Psoas muscle (tissue), 8 donors: ENCODE data around the gene MCTP1. TPM values are rescaled to one million over a fixed set of nuclear protein-coding genes. Genes with fewer than 3 reads are reported as not detected.

Experiments used
- ATAC-seq, 4 donors: fragments of 200-7000 bp; cut with Tn5 transposase; one replicate each; pipeline ENCODE4 v1.9.1; 2020; ENCODE audit warnings: moderate library complexity in 3 of 4, mild to moderate bottlenecking in 2 of 4
- DNase-seq, 2 donors: peaks; one replicate each; pipeline ENCODE4 v3.0.0-alpha.2; 2020
- H3K27ac ChIP-seq: fragments of 200-600 bp; one replicate; pipeline ENCODE4 v1.8.0; 2022
- H3K27me3 ChIP-seq, 3 donors: fragments of 200-600 bp in 1 of 3; one replicate each; pipeline versions ENCODE4 v1.6.1 to v1.8.0; 2013 to 2022; ENCODE audit warnings: low read length in 2 of 3, mild to moderate bottlenecking in 2 of 3, moderate library complexity in 1 of 3; ENCODE audit not compliant: insufficient read depth in 3 of 3
- H3K36me3 ChIP-seq, 2 donors: fragments of 200-600 bp in 1 of 2; one replicate each; pipeline versions ENCODE4 v1.6.1 to v1.8.0; 2013 to 2022; ENCODE audit warnings: low read depth in 1 of 2, mild to moderate bottlenecking in 1 of 2, moderate library complexity in 1 of 2; ENCODE audit not compliant: insufficient read depth in 1 of 2
- H3K4me1 ChIP-seq: fragments of 200-600 bp; one replicate; pipeline ENCODE4 v1.8.0; 2022
- H3K4me3 ChIP-seq: fragments of 200-600 bp; one replicate; pipeline ENCODE4 v1.8.0; 2022; ENCODE audit warnings: mild to moderate bottlenecking
- H3K9me3 ChIP-seq: fragments of 200-600 bp; one replicate; pipeline ENCODE4 v1.8.0; 2022
- CTCF ChIP-seq: fragments of 200-600 bp; IDR thresholded peaks from one replicate; pipeline ENCODE4 v1.8.0; 2022; ENCODE audit warnings: antibody characterized with exemption
- WGBS, 3 donors: extraction: QIAGEN DNeasy Blood & Tissue Kit; methylation state at CpG; one replicate each; pipeline versions ENCODE4 v1.1.6 to v1.1.7; 2013; 5-methylcytosine and 5-hydroxymethylcytosine counted together
- intact Hi-C, 2 donors: fragments of 100-400 bp; cut with DNase I; formaldehyde crosslinking; loops; one replicate each; pipeline versions ENCODE4 v1.11.0 to v1.14.2; 2022
- polyA plus RNA-seq, 3 donors: library from polyadenylated mRNA; stranded (reverse); fragments of 200-250 nt; gene quantifications; one replicate each; pipeline ENCODE4 v1.2.3, GENCODE V29; 2013
- total RNA-seq, 4 donors: library from RNA; stranded (reverse); fragmentation: NEBNext Ultra II Directional in 2 of 4; extraction: Animal tissue kit (Norgen Biotek cat#: 25700) in 2 of 4; gene quantifications; one replicate each; pipeline versions ENCODE4 v1.2.1 to v1.2.4, GENCODE V29; 2021 to 2023
- donor health status: healthy with polysubstance abuse.
- donor health status: DM: no; HTN: no; CAD: no; lungs with moderate emphysema.
- donor health status: Bipolar disorder and iron deficiency.
- donor health status: healthy.
- donor health status: DM: yes; HTN: yes; CAD: no.
- donor health status: DM: no; HTN: no; CAD: no.
- donor health status: DM: no; HTN: no; CAD: no.
- donor health status: DM: yes; HTN: yes; CAD: no.

Gene MCTP1
- total and polyA plus RNA-seq, 7 donors = 1.4 to 8.8 (median 3.5) TPM

GRCh38 chr5:95222836-95223235, 62.1 kb downstream of the MCTP1 start:
- no peak for TF ChIP-seq CTCF
- 76 to 91% (median 85%) methylated on average over 2 of the region's 2 CpGs for WGBS, 3 donors
- Histone ChIP-seq H3K27ac (no peak overlapping the region), H3K36me3 (no peaks in the 10 kb centered on the region), H3K9me3 (no peaks in the 10 kb centered on the region), H3K4me1 (no peaks in the 10 kb centered on the region), H3K27me3 (no peaks in the 10 kb centered on the region), H3K4me3 (no peak overlapping the region)
- ATAC-seq (no peak), DNase-seq (no peak)
- intact Hi-C loops = no loop called here

- Histone ChIP-seq H3K9me3 (no peaks in the 10 kb centered on the region), H3K4me3 (no peak overlapping the region), H3K4me1 (no peaks in the 10 kb centered on the region), H3K27me3 (no peaks in the 10 kb centered on the region), H3K36me3 (no peaks in the 10 kb centered on the region), H3K27ac (no peak overlapping the region)
- 86 to 91% (median 89%) methylated on average over 2 of the region's 2 CpGs for WGBS, 3 donors
- TF ChIP-seq CTCF = no peak
- intact Hi-C loops = no loop called here
- DNase-seq (no peak), ATAC-seq (no peak)
These were observed 63.7 kb downstream of the MCTP1 start for GRCh38 chr5:95221234-95221633.

- intact Hi-C loops = no loop called here
- Histone ChIP-seq H3K9me3 (no peaks in the 10 kb centered on the region), H3K4me3 (no peak overlapping the region), H3K4me1 (no peaks in the 10 kb centered on the region), H3K27ac (no peak overlapping the region), H3K27me3 (no peaks in the 10 kb centered on the region), H3K36me3 (no peaks in the 10 kb centered on the region)
- no peak for DNase-seq
- no peak for TF ChIP-seq CTCF
- WGBS, 3 donors = 80 to 82% (median 81%) methylated on average over 1 of the region's 1 CpG
- ATAC-seq = no peak
These were observed 64.5 kb downstream of the MCTP1 start for GRCh38 chr5:95220381-95220780.

- Histone ChIP-seq H3K27me3 (no peaks in the 10 kb centered on the region), H3K36me3 (no peaks in the 10 kb centered on the region), H3K4me3 (no peak overlapping the region), H3K9me3 (no peaks in the 10 kb centered on the region), H3K4me1 (no peaks in the 10 kb centered on the region), H3K27ac (no peak overlapping the region)
- no peak for TF ChIP-seq CTCF
- intact Hi-C loops = no loop called here
- WGBS, 3 donors = 37 to 45% (median 37%) methylated on average over 3 of the region's 3 CpGs
- DNase-seq = no peak
- no peak for ATAC-seq
These were observed 65.5 kb downstream of the MCTP1 start for GRCh38 chr5:95219411-95219810.

- Histone ChIP-seq H3K9me3 (no peaks in the 10 kb centered on the region), H3K36me3 (no peaks in the 10 kb centered on the region), H3K27me3 (no peaks in the 10 kb centered on the region), H3K27ac (no peak overlapping the region), H3K4me3 (no peak overlapping the region), H3K4me1 (no peaks in the 10 kb centered on the region)
- intact Hi-C loops = no loop called here
- WGBS, 3 donors = 91 to 95% (median 91%) methylated on average over 2 of the region's 2 CpGs
- DNase-seq = no peak
- TF ChIP-seq CTCF = no peak
- no peak for ATAC-seq
These were observed 67.0 kb downstream of the MCTP1 start for GRCh38 chr5:95217881-95218280.
